Measurements from ENCODE around the gene SUCO. TPM values are rescaled to one million over a fixed set of nuclear protein-coding genes. Genes with fewer than 3 reads are reported as not detected.
A peak's percentile ranks its signal among the peaks of the same experiment; 100 is the strongest.

Gene SUCO, protein sequence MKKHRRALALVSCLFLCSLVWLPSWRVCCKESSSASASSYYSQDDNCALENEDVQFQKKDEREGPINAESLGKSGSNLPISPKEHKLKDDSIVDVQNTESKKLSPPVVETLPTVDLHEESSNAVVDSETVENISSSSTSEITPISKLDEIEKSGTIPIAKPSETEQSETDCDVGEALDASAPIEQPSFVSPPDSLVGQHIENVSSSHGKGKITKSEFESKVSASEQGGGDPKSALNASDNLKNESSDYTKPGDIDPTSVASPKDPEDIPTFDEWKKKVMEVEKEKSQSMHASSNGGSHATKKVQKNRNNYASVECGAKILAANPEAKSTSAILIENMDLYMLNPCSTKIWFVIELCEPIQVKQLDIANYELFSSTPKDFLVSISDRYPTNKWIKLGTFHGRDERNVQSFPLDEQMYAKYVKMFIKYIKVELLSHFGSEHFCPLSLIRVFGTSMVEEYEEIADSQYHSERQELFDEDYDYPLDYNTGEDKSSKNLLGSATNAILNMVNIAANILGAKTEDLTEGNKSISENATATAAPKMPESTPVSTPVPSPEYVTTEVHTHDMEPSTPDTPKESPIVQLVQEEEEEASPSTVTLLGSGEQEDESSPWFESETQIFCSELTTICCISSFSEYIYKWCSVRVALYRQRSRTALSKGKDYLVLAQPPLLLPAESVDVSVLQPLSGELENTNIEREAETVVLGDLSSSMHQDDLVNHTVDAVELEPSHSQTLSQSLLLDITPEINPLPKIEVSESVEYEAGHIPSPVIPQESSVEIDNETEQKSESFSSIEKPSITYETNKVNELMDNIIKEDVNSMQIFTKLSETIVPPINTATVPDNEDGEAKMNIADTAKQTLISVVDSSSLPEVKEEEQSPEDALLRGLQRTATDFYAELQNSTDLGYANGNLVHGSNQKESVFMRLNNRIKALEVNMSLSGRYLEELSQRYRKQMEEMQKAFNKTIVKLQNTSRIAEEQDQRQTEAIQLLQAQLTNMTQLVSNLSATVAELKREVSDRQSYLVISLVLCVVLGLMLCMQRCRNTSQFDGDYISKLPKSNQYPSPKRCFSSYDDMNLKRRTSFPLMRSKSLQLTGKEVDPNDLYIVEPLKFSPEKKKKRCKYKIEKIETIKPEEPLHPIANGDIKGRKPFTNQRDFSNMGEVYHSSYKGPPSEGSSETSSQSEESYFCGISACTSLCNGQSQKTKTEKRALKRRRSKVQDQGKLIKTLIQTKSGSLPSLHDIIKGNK (N-terminal part only)
- total RNA-seq (2022) (65.3 and 84.6 TPM in 2 replicates), Bru-seq, nascent RNA (percentile 95 among the genes with signal in this experiment), BruChase-seq, experiment 1, labeled RNA remaining after a 6-hour chase (percentile 89 among the genes with signal in this experiment), BruChase-seq, experiment 2, labeled RNA remaining after a 2-hour chase (percentile 90 among the genes with signal in this experiment)
- long read RNA-seq, partial matches to known transcripts = 7 of 31 reads
- long read RNA-seq, other reads (novel, unspliced or antisense) = 23 of 31 reads

DNA sequence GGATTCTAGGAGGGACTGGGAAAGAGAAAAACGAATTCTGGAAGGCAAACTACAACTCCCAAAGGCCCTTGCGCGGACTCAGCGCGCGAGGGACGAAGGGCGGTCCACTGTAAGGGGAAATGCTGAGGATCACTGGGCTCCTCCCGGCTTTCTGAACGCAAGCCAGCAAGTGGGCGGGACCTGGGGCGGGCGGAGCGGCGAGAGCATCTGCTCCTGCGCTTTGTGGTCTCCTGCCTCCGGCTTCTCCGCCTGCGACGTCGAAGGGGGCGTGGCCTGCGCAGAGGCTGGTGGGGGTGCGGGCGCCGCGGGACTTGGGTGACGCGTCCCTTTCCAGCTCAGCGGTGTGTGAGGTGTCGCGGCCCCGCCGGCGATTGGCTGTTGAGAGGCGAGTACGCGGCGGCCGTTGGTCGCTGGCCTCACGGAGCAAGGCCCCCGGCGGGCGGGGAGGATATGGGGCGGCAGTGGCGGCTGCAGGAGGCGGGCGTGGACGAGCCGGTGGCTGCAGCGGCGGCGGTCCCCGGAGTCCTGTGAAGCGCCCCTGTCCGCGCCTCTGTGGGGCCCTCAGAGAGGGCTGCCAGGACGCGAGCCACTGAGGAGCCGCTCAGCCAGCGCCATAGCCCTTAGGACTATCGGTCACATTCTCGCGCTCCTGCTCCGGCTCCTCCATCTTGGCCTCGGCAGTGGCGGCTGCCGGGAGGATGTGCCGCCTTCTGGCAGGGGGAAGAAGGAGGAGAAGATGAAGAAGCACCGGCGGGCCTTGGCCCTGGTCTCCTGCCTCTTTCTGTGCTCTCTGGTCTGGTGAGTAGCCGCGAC lies at the start of gene SUCO:
TSS of gene SUCO (plus strand) at position 451 of the 813 bp plus-strand sequence. CDS start at position 737, 286 bp downstream.
- Mint-ChIP-seq H3K4me1 (ENCODE audit: low read depth, unreplicated experiment) (peaks cover 41% of the 10 kb centered on the region), H3K4me3 (ENCODE audit: low read depth, unreplicated experiment) (peak within 1 kb of the TSS; percentile 85), H3K27ac (ENCODE audit: unreplicated experiment) (peak within 1 kb of the TSS; percentile 99), H3K36me3 (ENCODE audit: insufficient read depth, unreplicated experiment) (peaks cover 42% of the 10 kb centered on the region), H3K27me3 (ENCODE audit: unreplicated experiment) (no peaks in the 10 kb centered on the region), H3K9me3 (ENCODE audit: low read depth, unreplicated experiment) (no peaks in the 10 kb centered on the region)
- TF ChIP-seq, protein P1, sequence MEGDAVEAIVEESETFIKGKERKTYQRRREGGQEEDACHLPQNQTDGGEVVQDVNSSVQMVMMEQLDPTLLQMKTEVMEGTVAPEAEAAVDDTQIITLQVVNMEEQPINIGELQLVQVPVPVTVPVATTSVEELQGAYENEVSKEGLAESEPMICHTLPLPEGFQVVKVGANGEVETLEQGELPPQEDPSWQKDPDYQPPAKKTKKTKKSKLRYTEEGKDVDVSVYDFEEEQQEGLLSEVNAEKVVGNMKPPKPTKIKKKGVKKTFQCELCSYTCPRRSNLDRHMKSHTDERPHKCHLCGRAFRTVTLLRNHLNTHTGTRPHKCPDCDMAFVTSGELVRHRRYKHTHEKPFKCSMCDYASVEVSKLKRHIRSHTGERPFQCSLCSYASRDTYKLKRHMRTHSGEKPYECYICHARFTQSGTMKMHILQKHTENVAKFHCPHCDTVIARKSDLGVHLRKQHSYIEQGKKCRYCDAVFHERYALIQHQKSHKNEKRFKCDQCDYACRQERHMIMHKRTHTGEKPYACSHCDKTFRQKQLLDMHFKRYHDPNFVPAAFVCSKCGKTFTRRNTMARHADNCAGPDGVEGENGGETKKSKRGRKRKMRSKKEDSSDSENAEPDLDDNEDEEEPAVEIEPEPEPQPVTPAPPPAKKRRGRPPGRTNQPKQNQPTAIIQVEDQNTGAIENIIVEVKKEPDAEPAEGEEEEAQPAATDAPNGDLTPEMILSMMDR (IDR thresholded peaks at IDR 0.05; ENCODE audit: unreplicated experiment) = no peak
- intact Hi-C loops (cut with micrococcal nuclease; ENCODE audit: unreplicated experiment) = loop anchor here (1.0 to 5.0 kb wide), 3 partner anchors 51 to 184 kb away; no protein-coding TSS in a partner anchor
- CTCF ChIA-PET = interaction anchor here (0.8 to 1.5 kb wide), 9 partner anchors 10 to 530 kb away, joined by 3 to 31 read pairs (median 4); no protein-coding TSS in a partner anchor
- peak; percentile 100 for DNase-seq
- no TSS peak for BruUV-seq (replicated peaks)

DNA sequence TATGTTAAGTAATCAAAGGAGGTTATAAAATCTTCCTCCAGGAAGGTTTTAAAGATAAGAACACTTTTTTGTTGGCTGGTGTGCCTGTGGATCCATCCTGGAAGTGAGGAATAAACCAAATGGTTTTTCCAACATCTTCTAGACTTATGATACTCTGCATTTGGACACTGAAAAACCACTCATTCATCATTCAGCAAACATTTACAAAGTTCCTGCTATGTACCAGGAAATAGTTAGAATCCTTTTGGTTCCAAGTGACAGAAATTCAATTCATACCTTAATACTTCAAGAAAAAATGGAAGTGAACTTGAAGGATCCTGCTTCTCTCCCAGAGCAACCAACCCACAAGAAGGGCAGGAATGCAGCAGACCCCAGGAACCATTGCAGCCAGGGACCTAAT lies 49.5 kb upstream of the SUCO start:
- no TSS peak for BruUV-seq (replicated peaks)
- CTCF ChIA-PET = no interaction called here

DNA sequence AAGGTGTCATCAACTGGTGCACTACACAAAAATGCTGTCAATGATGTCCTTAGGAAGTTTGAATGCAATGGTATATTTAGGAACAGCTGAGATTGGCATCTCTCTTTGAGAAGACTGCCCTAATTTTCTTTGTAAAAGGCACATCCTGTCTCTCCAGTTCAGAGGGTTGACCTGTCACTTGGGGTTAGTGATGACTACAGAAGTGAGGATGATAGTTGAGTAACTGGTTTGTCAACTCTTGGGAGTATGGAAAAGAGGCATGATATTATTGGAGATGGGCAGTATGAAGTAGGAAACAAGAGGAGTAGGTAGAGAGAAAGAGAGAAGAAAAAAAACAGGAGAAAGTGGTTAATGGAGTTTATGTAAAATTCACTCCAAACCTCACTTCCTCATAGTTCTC lies 48.7 kb upstream of the SUCO start:
- intact Hi-C loops (cut with micrococcal nuclease; ENCODE audit: unreplicated experiment) = loop anchor here (5.0 kb wide), 1 partner anchor 48 kb away; the partner anchor contains the start of gene SUCO
- CTCF ChIA-PET = no interaction called here
- TF ChIP-seq, protein P1 (IDR thresholded peaks at IDR 0.05; ENCODE audit: unreplicated experiment) = no peak
- Mint-ChIP-seq H3K36me3 (ENCODE audit: insufficient read depth, unreplicated experiment) (peaks cover 4% of the 10 kb centered on the region), H3K4me1 (ENCODE audit: low read depth, unreplicated experiment) (peaks cover 32% of the 10 kb centered on the region), H3K4me3 (ENCODE audit: low read depth, unreplicated experiment) (no peak overlapping the region), H3K27ac (ENCODE audit: unreplicated experiment) (no peak overlapping the region), H3K27me3 (ENCODE audit: unreplicated experiment) (no peaks in the 10 kb centered on the region), H3K9me3 (ENCODE audit: low read depth, unreplicated experiment) (no peaks in the 10 kb centered on the region)
- BruUV-seq (replicated peaks) = no TSS peak
- DNase-seq = no peak

More for the DNA sequence above, 49.5 kb upstream of the SUCO start:
- no peak overlapping the region for H3K4me3 Mint-ChIP-seq (ENCODE audit: low read depth, unreplicated experiment)
- intact Hi-C loops (cut with micrococcal nuclease; ENCODE audit: unreplicated experiment) = loop anchor here (5.0 kb wide), 1 partner anchor 49 kb away; the partner anchor contains the start of gene SUCO
- H3K4me1 Mint-ChIP-seq (ENCODE audit: low read depth, unreplicated experiment) = peaks cover 40% of the 10 kb centered on the region
- peaks cover 4% of the 10 kb centered on the region for H3K36me3 Mint-ChIP-seq (ENCODE audit: insufficient read depth, unreplicated experiment)
- no peak for DNase-seq
- H3K9me3 Mint-ChIP-seq (ENCODE audit: low read depth, unreplicated experiment) = no peaks in the 10 kb centered on the region
- no peaks in the 10 kb centered on the region for H3K27me3 Mint-ChIP-seq (ENCODE audit: unreplicated experiment)
- H3K27ac Mint-ChIP-seq (ENCODE audit: unreplicated experiment) = peak overlapping the region; percentile 32
- TF ChIP-seq, protein P1 (IDR thresholded peaks at IDR 0.05; ENCODE audit: unreplicated experiment) = no peak
